ENCODE data around the gene TMA7B.

GRCh38 chr22:40004836-40005235, 44.6 kb downstream of the TMA7B start:
- TF ChIP-seq, protein P1, sequence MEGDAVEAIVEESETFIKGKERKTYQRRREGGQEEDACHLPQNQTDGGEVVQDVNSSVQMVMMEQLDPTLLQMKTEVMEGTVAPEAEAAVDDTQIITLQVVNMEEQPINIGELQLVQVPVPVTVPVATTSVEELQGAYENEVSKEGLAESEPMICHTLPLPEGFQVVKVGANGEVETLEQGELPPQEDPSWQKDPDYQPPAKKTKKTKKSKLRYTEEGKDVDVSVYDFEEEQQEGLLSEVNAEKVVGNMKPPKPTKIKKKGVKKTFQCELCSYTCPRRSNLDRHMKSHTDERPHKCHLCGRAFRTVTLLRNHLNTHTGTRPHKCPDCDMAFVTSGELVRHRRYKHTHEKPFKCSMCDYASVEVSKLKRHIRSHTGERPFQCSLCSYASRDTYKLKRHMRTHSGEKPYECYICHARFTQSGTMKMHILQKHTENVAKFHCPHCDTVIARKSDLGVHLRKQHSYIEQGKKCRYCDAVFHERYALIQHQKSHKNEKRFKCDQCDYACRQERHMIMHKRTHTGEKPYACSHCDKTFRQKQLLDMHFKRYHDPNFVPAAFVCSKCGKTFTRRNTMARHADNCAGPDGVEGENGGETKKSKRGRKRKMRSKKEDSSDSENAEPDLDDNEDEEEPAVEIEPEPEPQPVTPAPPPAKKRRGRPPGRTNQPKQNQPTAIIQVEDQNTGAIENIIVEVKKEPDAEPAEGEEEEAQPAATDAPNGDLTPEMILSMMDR (IDR thresholded peaks at IDR 0.05): no peak
- TF ChIP-seq POLR2A (IDR thresholded peaks at IDR 0.05): no peak
